Measurements from ENCODE around the gene C4orf51. TPM values are rescaled to one million over a fixed set of nuclear protein-coding genes. Genes with fewer than 3 reads are reported as not detected.
"Not testable (repeated sequence)": the region's sequence is repeated elsewhere in the genome, so short reads cannot be mapped to it uniquely, and the experiment has no call there.

Gene C4orf51
- total RNA-seq: not detected

- DNase-seq (ENCODE audit: low spot score): no peak
- peak; percentile 83 for ATAC-seq (ENCODE audit: low FRiP score)
- no peak for TF ChIP-seq CTCF (IDR thresholded peaks at IDR 0.05)
Measured at GRCh38 chr4:145679991-145680455, at the start of gene C4orf51. Gene C4orf51, plus strand, starts transcription at chr4:145680146. Its CDS starts 58 bp downstream, at chr4:145680204.

GRCh38 chr4:145635117-145635516 is 44.8 kb upstream of the C4orf51 start:
- no peak for TF ChIP-seq CTCF (IDR thresholded peaks at IDR 0.05)
- ATAC-seq (ENCODE audit: low FRiP score): no peak

GRCh38 chr4:145635630-145636029 is 44.3 kb upstream of the C4orf51 start:
- ATAC-seq (ENCODE audit: low FRiP score): no peak
- no peak for DNase-seq (ENCODE audit: low spot score)
- TF ChIP-seq CTCF (IDR thresholded peaks at IDR 0.05): no peak

More at GRCh38 chr4:145635117-145635516, 44.8 kb upstream of the C4orf51 start:
- DNase-seq (ENCODE audit: low spot score): no peak

- no peak for TF ChIP-seq CTCF (IDR thresholded peaks at IDR 0.05)
Measured at GRCh38 chr4:145639186-145639698, 40.7 kb upstream of the C4orf51 start.

GRCh38 chr4:145640236-145640635 is 39.7 kb upstream of the C4orf51 start:
- ATAC-seq (ENCODE audit: low FRiP score); DNase-seq (ENCODE audit: low spot score): not testable (repeated sequence)

More at GRCh38 chr4:145639186-145639698, 40.7 kb upstream of the C4orf51 start:
- ATAC-seq (ENCODE audit: low FRiP score) (no peak), DNase-seq (ENCODE audit: low spot score) (no peak)

GRCh38 chr4:145643295-145643694 is 36.7 kb upstream of the C4orf51 start:
- TF ChIP-seq CTCF (IDR thresholded peaks at IDR 0.05): no peak
- ATAC-seq (ENCODE audit: low FRiP score): no peak
- no peak for DNase-seq (ENCODE audit: low spot score)

GRCh38 chr4:145644699-145645098 is 35.2 kb upstream of the C4orf51 start:
- DNase-seq (ENCODE audit: low spot score) (no peak), ATAC-seq (ENCODE audit: low FRiP score) (no peak)
- TF ChIP-seq CTCF (IDR thresholded peaks at IDR 0.05): no peak
